Stromal cell of bone marrow (primary cell): ENCODE results near the gene HOXB4.

Source experiments
- DNase-seq: peaks from one replicate; pipeline ENCODE4 v3.0.0-alpha.2; 2012; ENCODE audit warnings: low read depth

HOXB4 gene

GRCh38 chr17:48559122-48559839 is 18.9 kb downstream of the HOXB4 start:
- DNase-seq = no peak

GRCh38 chr17:48558831-48559121 is 19.4 kb downstream of the HOXB4 start:
- no peak for DNase-seq

- DNase-seq = no peak
Measured at GRCh38 chr17:48558057-48558830, 19.9 kb downstream of the HOXB4 start.

GRCh38 chr17:48556576-48557401 is 21.4 kb downstream of the HOXB4 start:
- no peak for DNase-seq

GRCh38 chr17:48556229-48556575 is 21.9 kb downstream of the HOXB4 start:
- DNase-seq = no peak

- DNase-seq = peak; percentile 83
Measured at GRCh38 chr17:48555258-48556228, 22.6 kb downstream of the HOXB4 start.

- no peak for DNase-seq
Measured at GRCh38 chr17:48554412-48555257, 23.5 kb downstream of the HOXB4 start.

- DNase-seq = no peak
Measured at GRCh38 chr17:48553826-48554225, 24.3 kb downstream of the HOXB4 start.

- no peak for DNase-seq
Measured at GRCh38 chr17:48553190-48553547, 25.0 kb downstream of the HOXB4 start.

GRCh38 chr17:48552466-48553189 is 25.5 kb downstream of the HOXB4 start:
- DNase-seq = no peak

GRCh38 chr17:48551596-48552465 is 26.3 kb downstream of the HOXB4 start:
- no peak for DNase-seq

- no peak for DNase-seq
Measured at GRCh38 chr17:48551214-48551555, 27.0 kb downstream of the HOXB4 start.

- DNase-seq = no peak
Measured at GRCh38 chr17:48550502-48551213, 27.5 kb downstream of the HOXB4 start.

- no peak for DNase-seq
Measured at GRCh38 chr17:48549914-48550501, 28.1 kb downstream of the HOXB4 start.

GRCh38 chr17:48549281-48549630 is 28.9 kb downstream of the HOXB4 start:
- no peak for DNase-seq

- no peak for DNase-seq
Measured at GRCh38 chr17:48548523-48549280, 29.4 kb downstream of the HOXB4 start.

GRCh38 chr17:48547808-48548522 is 30.2 kb downstream of the HOXB4 start:
- DNase-seq = no peak
